Activated CD8-positive, alpha-beta memory T cell treated with anti-CD3 and anti-CD28 coated beads for 4 hours (primary cell): ENCODE measurements around the gene ITGB6.

Experiments
- DNase-seq, 2 donors: peaks; one replicate each; pipeline ENCODE4 v3.0.0-alpha.2; 2020; ENCODE audit warnings: low read depth in 2 of 2

The ITGB6 gene

DNA sequence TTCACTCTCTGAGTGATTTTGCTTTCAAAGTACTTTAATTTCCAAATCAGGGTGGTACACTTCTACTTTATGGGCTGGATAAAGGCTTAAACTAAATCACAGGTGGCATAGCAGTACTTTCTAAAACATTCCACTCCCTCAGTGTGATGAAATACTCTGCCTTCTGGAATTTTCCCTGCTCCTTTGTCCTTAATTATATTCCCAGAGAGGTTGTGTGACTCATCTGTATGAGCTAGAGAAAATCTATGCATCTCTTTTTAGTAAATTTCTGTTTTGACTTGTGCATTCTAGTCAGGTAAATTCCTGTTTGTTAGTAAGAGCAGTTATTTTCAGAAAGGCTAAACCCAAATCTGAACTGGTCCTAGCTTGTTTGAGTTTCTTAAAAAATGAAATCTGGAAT lies 108.7 kb downstream of the ITGB6 start:
- no peak for DNase-seq

DNA sequence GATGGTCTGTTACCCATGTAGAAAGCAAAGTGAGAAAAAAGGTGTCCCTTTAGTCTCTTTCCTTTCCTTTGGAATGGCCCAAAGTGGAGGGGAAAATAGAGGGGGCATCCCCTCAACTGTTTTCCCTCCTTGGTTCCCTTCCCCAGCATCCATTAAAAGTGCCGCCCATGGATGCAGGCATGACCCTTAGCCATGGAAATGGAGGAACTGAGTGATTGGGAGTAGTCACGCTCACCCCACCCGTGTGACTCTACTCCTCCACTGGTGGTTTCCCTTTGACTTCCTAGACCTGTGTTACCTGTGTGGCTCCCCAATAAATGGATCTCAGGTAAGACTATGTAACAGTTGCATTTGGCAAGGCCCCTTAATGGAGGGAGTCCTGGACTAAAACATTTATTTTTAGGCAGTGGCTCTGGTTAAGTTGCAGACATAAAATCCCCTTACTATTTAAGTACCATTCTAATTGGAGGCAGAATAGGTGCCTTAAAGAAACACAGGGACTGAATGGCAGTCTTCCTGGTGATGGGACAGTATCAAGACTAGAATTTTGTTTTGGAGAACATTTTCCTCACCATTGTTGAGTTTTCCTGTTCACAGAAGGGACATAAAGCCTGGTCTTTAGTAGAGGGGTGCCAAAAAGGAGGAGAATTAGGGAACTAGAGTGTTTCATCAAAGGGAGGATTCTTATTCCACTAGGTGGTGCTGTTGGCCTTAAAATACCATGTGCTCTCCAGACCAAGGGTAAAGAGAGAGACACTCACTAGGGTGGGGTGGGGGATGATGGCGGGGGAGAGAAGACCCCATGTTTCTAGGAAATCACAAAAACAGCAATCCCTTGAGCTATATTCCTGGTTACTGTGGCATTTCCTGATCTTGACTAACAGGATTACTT lies 112.0 kb downstream of the ITGB6 start:
- DNase-seq: no peak

DNA sequence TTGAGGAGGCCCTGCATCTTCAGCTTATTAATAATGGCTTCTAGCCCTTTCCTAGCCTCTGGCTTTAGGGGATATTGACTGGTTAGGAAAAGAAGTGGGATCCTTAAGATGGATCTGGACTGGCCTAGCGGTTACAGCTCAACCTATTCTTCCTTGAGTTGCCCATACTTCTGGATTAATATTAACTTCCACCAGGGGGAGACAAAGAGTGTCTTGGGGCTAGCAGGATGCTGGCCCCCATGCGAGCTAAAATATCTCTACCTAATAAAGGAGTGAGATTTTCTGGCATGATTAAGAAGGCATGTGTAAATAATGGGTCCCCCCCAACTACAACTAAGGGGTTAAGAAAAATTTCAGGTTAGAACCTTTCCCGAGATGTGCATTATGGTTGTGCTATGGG lies 114.4 kb downstream of the ITGB6 start:
- no peak for DNase-seq

DNA sequence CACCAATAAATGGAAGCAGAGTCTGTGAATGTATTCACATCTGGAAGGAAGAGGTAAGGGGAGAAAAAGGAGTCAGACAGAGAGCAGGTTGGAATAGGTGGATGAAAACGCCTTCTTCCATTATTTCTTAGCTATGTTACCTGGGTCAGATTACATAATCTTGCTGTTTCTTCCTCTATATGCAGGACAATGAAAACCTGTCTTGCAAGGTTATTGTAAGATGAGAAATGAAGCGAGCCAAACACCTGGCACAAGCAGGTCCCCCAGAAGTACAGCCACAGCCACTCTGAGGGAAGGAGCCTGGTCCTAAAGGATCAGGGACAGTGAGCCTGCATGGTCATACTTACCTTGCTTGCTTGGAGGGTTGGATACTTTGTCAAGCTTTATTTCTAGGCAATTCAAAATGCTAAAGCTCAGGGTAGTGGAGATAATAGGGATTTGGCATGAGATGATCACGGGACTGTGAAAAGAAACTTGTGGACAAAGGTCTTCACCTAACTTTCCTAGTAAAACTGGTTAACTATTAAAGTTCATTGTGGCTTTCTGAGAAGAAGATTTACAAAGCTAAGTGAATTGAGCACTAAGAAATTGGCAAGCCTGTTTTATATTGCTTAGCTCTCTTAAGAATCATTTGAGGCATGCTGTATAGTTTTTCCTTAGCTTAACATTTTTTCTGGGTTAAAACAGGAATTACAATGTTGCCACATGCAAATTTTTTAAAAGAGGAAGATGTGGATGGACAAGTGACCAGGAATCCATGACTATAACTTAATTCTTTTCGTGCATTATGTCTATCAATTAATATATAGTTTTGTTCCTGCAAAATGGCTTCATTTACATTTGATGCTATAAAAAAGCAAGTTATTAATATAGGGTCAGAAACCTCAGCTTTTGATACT lies 121.9 kb downstream of the ITGB6 start:
- DNase-seq: no peak

DNA sequence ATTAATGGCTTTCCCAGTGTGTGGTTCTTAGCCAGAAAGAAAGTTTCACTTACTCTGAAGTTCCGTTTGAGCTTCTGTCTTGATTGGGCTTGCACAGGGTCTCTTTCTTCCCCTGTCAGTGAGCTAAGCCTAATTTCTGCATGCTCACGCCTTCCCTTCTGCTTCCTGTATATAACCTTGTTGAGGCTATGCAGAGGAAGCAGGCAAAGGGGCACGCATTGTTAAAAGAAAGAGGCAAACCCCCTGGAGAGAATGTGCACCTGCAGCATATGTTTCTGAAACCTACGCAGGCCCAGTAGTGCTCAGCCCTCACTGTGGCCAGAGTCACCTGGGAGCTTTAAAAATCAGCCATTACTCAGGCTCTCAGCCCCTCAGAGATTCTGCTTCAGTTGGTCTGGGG lies 123.2 kb downstream of the ITGB6 start:
- DNase-seq: no peak

DNA sequence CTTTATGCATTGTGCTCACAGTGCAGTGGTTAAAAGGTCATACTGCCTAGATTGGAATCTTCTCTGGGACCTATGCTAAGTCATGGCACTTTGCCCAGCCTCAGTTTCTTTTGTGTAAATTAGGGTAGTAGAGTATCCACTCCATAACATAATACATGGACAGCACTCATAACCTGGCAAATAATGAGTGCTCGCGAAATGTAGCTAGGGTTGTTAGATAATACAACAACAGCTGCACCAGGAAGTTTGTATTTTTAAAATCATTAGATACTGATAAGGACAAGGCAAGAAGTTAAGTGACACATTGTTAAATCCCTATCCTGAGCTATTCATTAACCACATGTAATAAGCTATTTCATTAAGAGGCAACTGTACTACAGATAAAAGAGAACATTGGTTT lies 123.8 kb downstream of the ITGB6 start:
- DNase-seq: no peak

DNA sequence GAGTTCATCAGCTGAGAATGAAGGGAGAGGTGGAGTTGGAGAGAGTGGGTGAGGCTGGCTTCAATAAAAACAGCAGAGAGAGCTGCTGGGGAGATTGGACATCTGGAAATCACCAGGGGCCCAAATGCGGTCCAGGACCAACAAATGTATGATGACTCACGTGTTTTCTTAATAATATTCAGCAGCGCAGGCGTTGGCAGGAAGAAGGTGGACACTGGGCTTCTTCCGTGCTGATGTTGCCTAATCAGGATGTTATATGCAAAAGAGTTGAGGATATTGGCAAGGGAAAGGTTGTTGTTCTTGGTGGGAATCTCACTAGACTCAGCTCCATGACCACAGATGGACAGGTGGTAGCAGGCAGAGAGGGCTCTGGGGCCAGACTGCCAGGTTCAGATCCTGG lies 124.9 kb downstream of the ITGB6 start:
- DNase-seq: no peak

DNA sequence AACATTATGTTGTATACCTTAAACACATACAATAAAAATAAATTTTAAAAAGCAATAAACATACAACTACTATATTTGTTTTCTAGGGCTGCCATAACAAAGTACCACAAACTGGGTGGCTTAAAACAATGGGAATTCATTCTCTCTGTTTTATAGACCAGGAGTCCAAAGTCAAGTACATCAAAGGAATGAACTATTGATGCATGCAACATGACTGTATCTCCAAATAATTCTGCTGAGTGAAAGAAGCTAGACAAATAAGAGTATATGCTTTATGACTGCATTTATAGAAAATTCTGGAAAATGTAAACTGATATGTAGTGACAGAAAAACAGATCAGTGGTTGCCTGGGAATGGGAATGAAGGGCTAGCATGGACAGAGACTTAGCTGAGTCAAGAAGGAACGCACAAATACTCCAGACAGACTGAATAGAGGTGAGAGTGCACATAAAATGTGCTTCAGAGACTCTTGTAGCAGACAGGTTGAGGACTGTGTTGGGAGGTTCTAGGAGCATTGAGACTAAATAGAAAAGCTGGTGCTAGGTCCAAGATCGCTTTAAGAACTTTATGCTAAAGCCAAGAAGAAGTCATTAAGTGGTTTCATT lies 126.7 kb downstream of the ITGB6 start:
- no peak for DNase-seq

DNA sequence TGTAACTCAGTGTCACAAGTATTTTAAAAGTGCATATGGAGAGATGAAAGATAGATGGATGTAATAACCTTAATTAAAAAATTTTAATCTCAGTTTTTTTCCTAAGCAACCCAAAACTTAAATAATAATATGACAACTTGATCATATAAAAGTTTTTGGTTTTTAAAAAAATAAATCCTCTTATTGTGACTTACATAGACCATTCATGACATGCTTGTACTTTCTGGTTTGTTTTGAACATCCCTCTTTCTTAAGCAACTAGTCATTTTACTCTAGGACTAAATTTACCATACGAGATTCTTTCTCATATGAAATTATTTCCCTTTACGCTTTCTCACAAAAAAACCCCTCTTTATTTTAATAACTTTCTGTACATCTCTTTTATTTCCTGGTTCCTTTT lies 131.2 kb downstream of the ITGB6 start:
- no peak for DNase-seq

DNA sequence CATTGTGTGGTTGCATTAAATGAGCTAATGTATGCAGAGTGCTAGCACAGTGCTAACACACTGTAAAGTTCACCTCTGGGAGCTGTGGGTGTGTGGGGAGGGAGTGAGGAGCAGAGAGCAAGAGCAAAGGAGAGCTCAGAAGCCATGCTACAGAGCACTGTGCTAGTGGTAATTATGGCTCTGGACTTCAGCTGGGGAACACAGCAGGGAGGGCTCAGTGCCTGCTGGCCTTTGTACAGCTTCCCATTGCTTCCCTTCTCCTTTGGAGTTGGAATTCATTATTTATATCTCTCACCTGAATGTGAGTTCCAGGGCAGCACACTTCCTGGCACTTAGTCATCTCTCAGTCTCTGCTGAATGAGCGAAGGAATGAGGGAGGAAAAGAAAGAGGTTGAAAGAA lies 135.2 kb downstream of the ITGB6 start:
- no peak for DNase-seq

DNA sequence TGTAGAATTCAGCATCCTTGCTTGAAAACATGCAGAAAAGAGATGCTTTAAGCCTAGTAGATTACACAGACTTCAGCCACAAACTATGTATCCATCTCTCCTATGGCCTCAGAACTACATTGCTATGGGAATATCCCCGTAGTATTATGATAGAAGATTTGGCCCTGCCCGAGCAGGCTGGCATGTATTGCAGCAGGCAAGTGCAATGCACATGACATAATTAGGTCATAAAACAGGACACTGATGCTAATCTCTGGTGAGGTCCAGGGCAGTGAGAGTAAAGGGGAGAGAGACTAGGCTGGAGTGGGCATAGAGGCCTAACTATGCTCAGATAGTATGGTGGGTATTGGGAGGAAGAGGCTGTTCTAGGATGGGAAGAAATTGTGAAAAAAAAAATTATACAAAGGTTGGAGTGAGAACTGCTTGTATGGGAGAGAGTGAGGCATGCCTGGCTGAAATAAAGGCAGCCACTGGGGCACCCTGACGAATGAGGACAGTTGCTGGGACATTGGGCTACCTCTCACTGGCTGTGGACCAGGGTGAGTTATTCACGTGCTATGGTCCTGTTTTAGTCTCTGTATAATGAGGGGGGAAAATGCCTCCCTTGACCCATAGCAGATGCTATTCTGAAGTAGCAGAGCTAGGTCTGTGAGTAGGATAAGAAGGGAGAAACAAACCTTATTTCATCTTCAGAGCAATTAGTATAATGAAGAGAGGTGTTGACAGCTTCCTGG lies 136.0 kb downstream of the ITGB6 start:
- DNase-seq: no peak

DNA sequence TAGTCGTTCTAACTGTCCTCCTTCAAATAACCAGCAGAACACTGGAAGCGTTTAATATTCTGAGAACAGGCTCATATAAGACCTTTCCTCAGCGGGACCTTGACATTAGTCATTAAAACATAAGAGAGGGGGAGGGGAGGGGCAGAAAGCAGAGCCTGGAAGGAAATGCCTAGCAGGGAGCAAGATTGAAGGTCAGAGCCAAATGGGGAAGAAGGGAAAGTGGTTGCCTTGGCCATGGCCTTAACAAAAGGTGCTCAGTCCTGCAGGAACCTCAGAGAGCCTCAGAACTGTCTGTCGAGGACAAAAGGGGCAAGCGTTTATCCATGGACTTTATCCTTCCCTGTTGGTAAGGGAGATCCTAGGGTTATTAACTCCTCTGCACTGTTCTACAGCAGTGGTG lies 136.8 kb downstream of the ITGB6 start:
- no peak for DNase-seq

DNA sequence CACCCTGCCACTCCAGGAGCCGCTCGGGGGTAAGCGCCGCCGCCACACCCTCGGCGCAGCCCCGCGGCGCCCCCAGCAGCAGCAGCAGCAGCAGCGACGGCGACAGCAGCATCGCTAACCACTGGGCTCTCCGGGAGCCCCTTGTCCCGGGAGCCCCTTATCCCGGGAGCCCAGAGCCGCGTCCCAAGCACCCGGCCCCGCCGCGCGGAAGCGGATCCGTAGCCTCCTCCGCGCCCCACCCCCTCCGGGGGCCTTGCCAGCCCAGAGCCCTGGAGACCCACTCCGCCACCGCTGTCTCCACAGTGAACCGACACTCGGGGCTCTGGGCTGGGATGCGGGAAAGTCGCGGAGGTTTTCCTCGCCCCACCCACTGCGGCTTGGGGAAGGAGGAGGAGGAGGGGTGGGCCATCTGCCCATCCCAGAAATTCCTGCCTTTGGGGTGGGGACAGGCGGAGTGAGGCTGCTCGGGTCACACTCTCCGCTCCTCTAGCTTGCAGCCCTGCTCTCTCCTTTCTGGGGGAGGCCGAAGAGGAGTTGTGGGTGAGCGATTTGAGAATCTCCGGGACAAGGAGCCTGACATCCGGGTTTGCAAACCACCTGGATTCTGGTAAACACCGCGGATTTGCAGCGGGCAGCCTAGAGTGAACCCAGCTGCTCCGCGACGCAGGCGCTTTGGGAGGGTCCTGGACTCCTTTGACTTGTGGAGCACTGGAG lies 137.6 kb downstream of the ITGB6 start, which contains the start of gene PLA2R1:
PLA2R1 (minus strand) TSS at position 324 of the 714 bp plus-strand sequence; CDS start at position 112, 212 bp downstream.
- no peak for DNase-seq

DNA sequence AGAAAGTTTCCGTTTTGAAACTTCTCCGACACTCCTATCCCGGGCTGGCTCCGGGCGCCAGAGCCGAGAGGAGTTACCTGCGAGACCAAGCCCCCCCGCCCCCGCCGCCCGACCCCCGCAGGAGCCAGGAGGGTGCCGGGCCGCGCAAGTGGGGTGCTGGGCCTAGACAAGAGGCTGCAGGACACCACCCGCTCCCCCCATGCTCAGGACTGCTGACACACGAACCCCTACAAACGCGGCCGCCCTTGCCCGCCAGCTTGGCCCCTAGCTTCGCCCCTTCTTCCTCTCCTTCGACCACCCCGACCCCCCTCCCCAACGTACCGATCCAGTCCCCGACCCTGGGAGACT lies 138.2 kb downstream of the ITGB6 start:
- DNase-seq: no peak

DNA sequence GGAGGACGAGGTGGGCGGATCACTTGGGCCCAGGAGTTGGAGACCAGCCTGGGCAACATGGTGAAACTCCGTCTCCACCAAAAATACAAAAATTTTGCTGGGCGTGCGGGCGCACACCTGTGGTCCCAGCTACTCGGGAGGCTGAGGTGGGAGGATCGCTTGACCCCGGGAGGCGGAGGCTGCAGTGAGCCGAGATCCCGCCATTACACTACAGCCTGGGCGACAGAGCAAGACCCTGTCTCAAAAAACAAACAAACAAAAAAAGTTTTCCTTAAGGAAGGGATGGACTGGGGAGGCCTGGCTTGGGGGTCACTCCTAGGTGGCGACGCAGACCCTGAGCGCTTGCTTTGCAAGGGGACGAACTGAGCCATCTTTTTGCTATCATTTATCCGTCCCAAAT lies 138.5 kb downstream of the ITGB6 start:
- no peak for DNase-seq

DNA sequence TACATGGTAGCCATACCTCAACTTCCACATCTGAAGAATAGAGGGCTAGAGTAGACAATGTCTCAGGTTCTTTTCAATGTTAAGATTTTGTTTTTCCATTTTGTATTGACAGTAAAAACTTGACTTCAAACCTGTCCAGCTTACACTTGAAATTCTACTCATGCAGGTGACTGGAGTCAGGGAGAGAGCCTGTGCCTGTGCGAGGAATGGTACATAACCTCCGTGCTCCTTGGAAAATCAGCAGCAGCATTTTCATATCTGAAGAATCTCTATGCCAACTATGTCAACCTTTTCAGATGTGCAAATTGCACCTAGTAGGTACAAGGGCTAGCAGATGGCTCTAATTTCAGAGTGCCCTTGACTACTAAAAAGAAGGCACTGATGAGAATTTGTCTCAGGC lies 139.8 kb downstream of the ITGB6 start:
- no peak for DNase-seq

DNA sequence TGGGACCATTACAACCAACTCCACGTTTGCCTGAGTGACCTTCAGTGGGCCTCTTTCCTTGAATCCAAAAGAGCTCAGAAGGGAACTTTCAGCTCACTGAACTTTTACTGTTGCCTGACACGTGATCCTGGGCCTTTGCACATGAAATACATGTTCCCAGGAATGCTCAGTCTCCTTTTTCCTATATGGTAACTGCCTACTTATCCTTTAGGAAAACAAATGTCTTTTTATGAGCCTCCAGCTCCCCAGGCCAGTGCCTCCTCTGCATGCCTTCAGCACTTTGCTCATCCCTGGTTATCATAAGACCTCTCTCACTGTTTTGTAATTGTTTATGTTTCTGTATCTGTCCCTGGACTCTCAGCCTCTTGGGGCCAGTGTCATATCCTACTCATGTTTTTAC lies 142.7 kb downstream of the ITGB6 start:
- DNase-seq: no peak

DNA sequence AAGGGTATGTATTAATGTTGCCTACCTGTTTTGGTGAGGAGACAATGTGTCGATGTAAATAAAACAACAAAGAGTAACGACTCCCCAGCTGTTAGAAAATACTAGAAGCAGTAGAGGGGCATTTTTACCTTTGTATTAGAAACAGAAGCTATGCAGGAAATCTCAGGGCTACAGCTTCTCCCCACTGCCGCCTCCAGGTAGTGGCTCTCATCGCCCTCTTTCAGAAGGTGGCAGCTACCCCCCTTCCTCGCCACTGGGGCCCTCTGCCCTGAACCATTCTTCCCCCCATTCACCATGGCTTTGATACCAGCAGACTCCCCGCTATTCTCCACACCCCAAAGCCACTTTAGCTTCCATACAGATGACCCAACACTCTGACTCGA lies 144.4 kb downstream of the ITGB6 start:
- DNase-seq: no peak

DNA sequence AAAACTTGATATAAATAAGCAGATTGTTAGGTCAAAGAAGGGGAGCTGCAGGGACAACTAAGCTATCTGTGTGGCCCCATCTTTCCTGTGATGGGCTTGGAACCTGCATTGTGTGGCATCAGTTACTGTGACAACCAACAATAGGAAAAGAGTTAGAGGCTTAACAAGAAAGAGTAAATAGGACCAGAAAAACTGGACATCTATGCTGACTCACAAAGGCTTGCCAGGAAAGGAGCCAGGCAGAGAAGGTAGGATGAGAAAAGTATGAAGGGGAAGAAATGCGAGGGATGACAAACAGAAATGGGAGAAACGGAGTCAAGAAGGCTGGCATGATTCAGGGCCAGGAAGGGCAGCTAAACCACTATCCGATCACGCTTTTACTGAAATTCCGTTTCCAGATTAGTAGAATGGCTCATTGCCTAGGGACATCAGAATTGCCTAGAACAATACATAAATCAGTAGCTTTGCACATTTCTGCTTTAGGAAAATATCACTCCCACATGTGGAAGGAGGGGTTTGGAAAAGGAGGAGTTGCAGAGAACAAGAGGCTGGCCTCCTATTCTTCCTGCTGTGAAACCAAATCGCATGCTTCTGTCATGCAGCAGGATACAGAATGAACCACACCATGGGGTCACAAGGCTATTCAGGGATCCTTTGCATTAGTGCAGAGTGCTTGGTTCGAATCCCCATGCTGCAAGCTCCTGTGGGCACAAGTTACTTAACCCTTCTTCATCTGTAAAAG lies 144.9 kb downstream of the ITGB6 start:
- DNase-seq: no peak

DNA sequence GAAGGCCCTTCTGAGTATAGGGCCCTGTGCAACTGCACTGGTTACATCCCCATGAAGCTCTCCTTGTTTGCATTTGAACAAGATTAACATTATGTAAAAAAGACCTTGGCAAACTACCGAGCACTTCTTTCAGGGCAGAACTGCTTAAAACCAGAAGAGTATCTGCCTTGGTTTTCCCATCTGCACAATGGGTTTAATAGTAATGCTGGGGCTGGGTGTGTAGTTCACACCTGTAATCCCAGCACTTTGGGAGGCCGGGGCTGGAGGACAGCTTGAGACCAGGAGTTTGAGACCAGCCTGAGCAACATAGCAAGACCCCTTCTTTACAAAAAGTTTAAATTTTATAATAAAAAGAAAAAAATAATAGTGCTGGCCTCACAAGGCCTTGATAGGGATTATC lies 146.1 kb downstream of the ITGB6 start:
- no peak for DNase-seq
